GM18502 (cell line): ENCODE results near the gene OR51E2.
A peak's percentile ranks its signal among the peaks of the same experiment; 100 is the strongest.

Source experiments
- ATAC-seq: cut with Tn5 transposase; IDR thresholded peaks from one replicate; pipeline ENCODE4 v1.9.1; 2021; ENCODE audit warnings: mild to moderate bottlenecking; ENCODE audit not compliant: unreplicated experiment, poor library complexity

OR51E2 gene

DNA sequence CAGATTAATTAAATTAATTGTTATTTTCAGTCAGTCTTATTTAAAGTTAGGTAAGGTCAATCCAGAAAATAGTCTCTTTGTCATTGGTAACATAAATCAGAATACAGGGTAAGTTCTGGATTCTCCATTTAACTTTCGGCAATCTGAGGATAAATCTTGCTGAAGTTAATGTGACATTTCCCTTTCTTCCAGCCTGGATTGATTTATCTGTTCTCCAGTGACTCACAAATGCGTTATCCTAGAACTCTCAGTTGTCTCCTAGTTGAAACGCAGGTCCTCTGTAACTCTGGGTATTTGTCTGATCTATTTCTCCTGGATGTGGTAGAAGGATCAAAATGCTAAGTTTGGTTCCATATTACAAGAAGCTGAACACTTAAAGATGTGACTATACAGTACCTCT lies 32.9 kb downstream of the OR51E2 start:
- no peak for ATAC-seq

DNA sequence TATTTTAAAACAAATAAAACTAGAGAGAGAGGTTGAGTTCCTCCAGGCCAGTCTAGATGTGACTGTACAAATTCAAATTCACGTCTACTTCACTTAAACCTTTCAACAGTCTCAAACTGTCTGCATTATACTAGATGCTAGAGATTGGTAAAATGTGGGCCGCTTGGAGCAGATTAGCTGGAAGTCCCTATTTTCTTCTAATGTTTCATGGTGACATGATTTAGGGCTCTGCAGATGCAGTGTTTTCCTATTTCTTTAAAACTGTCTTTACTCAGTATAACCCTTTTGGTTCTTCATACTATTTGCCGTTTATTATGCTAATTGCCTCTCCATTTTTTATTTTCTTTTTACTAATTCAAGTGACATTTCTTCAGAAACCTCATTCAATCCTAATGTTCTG lies 33.5 kb downstream of the OR51E2 start:
- no peak for ATAC-seq

DNA sequence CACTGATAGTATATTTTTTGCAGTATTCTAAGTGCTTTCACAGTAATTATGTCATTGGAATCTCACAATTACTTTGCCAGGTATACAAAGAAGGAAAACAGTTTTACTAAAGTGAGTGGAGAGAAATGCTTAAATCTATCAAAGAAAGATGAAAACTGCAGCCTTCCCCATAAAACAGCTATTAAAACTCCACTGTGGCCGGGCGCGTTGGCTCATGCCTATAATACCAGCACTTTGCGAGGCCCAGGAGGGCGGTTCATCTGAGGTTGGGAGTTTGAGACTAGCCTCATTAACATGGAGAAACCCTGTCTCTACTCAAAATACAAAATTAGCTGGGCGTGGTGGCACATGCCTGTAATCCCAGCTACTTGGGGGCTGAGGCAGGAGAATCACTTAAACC lies 34.8 kb downstream of the OR51E2 start:
- no peak for ATAC-seq

DNA sequence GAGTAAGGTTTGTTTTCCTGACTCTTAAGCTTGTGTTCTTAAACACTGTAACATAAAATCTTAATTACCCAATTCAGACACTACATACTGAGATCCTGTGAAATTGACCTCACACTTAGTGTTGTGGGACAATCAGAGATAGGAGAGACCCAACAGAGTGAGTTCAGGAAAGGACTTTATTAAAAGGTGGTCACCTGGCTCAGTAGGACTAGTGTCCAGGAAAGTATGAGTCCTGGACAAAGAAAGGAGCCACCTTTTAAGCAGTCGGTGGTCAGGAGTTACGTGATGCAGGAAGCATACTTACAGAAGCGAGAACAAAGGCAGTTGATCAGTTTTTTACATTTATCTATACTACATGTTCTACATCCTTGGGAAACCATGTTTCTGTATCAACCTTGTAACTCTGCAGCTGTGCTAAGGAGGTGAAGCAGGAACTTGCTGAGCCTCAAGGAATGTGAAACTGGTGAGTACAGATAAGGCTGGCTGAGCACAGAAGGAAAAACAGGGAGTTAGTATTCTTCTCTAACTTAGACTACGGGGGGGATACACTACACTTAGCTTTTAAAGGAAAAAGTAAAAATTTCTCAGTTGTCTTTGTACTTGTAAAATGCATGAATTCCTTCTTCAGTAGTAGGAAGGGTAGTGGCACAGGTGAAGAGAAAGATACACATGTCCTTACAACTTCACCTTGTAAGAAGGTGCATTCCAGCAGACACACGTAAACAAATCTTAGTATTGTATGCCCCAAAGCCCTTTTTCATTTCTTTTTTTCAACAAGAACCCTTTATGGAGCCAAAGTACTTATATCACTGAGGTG lies 38.8 kb downstream of the OR51E2 start:
- no peak for ATAC-seq

DNA sequence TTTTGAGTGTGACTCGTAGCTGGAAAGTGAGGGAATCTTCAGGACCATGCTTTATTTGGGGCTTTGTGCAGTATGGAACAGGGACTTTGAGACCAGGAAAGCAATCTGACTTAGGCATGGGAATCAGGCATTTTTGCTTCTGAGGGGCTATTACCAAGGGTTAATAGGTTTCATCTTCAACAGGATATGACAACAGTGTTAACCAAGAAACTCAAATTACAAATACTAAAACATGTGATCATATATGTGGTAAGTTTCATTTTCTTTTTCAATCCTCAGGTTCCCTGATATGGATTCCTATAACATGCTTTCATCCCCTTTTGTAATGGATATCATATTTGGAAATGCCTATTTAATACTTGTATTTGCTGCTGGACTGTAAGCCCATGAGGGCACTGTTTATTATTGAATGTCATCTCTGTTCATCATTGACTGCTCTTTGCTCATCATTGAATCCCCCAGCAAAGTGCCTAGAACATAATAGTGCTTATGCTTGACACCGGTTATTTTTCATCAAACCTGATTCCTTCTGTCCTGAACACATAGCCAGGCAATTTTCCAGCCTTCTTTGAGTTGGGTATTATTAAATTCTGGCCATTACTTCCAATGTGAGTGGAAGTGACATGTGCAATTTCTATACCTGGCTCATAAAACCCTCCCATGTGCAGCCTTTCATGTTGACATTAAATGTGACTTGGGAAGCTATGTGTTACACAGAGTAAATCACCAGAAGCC lies 42.9 kb downstream of the OR51E2 start:
- ATAC-seq: no peak

DNA sequence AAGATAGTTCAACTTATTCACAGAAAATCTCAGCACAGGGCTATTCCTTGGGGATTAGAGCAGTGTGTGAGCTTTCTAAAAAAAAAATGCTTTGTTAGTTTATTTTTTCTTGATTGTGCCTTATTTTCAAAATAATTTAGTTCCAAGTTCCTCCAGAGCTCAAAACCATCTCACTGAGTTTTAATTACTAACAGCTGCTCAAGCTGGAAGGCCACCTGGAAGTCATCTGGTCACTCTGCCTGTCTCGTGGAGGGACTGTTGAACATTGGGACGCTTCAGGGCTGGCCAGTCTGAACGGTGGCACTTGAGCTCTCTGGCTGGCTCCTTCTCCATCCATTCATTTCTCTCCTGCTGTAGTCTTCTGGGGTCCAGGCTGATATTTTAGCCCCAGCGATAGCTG lies 49.9 kb downstream of the OR51E2 start:
- ATAC-seq: no peak

DNA sequence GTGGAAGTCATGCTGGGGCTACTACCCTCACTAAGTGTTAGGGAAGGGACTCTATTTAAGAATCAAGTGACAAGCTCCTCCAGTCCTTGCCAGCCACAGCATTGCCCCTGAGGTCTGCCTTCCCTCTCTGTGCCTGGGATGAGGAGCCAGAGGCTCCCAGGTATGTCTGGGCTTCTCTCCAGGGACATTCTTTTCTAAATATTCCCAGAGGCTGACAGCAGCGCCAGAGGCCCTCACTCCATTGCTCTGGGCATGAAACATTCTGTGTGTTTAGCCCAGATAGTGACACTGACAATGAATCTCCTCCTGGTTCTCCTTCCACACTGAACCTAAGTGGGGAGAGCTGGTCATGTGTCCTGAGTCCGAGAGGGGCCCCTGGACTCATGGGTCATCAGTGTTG lies 51.7 kb downstream of the OR51E2 start:
- no peak for ATAC-seq

DNA sequence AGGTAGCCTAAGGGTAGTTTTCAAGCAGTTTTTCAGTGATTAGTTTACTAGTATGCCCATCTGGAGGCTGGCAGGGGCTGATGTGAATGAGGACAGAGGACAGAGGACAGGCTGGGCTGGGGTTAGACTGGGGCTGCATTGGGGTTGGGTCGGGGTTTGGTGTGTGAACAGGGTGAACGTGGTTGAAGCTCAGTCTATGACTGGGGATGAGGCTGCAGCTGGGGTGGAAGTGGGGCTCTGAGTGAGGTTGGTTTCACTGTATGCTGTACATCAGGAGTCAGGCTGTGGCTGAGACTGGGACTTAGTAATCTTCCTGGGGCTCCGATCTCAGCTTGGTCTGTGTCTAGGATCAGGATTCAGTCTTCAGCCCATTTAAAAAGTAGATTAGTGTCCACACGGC lies 53.4 kb downstream of the OR51E2 start:
- no peak for ATAC-seq

DNA sequence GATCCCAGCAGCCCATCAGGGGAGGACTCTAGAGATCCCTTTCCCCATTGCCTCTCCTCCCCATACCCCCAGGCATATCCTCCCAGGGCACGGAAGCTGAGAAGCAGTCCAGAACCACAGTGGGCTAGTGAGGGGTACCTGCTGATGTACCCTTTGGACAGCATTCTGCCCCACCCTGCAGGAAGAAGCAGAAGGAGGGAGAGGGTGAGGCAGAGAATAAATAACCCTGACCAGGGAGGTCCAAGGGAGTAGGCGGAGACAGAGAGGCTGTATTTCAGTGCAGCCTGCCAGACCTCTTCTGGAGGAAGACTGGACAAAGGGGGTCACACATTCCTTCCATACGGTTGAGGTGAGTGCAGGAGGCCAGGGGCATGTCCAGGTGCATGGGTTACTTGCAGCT lies 54.0 kb downstream of the OR51E2 start, which contains the start of gene OR51E1:
TSS of gene OR51E1 (plus strand) at position 301 of the 400 bp plus-strand sequence. CDS start 8,545 bp downstream, outside the sequence.
- no peak for ATAC-seq

DNA sequence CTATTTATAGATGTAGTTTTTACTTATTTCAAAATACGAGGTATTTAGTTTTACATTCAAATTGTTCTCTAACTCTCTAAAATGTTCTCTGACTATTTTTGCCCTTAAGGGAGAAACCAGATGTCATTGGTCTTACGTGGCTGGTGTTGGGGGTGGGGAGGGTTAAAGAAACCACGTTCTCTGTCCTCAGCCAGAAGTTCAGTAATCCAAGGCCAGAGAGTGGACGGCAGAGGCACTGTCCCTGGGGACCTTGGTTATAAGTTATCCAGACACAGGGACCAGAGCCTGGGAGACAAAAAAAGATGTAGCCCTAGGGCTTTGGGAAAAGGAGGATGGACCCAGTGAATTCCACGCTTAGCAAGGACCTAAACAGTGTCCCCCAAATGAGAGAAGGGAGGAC lies 54.6 kb downstream of the OR51E2 start:
- ATAC-seq: no peak

DNA sequence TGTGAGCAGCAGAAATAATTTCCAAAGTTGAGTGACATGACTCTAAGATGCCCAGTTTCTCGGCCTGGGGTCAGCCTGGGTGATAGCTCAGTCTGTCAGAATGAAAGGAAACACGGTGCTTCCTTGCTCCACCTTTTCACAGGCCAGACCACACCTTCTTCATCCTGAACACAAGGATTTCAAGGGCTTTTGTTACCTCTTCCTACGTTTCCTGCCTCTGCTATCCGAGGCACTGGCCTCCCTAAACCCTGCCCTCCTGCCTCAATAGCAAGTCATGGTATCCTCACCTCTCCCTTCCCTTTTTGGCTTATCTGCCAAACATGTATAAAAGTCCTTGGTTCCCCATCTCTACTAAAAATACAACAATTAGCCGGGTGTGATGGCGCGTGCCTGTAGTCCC lies 55.6 kb downstream of the OR51E2 start:
- ATAC-seq: no peak

DNA sequence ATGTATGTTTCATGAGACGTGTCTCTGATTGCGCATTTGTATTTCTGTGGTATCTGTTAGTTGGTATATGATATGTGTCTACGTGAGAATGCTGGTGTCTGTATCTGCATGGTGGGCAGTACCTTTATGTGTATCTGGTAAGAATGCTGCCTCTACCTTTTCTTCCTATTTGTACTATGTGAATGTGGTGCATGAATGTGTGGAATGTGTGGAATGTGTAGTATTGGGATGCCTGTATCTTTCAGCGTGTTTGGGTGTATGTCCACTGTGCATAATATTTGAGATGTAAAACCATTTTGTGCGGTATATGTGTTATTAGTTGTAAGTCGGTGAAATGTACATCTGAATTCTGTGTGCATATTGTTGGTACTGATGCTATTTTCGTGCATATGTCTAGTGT lies 56.2 kb downstream of the OR51E2 start:
- ATAC-seq: no peak

DNA sequence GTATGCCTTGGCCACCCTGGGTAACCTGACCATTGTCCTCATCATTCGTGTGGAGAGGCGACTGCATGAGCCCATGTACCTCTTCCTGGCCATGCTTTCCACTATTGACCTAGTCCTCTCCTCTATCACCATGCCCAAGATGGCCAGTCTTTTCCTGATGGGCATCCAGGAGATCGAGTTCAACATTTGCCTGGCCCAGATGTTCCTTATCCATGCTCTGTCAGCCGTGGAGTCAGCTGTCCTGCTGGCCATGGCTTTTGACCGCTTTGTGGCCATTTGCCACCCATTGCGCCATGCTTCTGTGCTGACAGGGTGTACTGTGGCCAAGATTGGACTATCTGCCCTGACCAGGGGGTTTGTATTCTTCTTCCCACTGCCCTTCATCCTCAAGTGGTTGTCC lies 57.7 kb downstream of the OR51E2 start:
- no peak for ATAC-seq

DNA sequence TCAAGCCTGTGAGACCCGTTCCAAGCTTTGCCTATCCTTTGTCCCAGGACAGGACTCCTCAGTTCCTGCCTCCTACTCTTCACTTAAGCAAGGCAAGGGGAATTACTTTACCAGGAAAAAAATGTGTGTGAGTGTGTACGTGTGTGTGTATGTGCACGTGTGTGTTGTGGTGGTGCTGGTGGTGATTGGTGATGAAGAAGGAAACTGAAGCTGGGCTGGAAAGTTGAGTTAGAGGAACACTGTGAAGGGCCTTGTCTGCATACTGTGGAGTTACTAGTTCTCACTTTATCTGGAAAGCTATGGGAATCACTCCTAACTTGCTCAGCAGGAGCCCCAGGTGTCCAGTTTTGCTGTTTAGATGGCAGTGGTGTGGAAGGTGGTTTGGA lies 60.0 kb downstream of the OR51E2 start:
- no peak for ATAC-seq

DNA sequence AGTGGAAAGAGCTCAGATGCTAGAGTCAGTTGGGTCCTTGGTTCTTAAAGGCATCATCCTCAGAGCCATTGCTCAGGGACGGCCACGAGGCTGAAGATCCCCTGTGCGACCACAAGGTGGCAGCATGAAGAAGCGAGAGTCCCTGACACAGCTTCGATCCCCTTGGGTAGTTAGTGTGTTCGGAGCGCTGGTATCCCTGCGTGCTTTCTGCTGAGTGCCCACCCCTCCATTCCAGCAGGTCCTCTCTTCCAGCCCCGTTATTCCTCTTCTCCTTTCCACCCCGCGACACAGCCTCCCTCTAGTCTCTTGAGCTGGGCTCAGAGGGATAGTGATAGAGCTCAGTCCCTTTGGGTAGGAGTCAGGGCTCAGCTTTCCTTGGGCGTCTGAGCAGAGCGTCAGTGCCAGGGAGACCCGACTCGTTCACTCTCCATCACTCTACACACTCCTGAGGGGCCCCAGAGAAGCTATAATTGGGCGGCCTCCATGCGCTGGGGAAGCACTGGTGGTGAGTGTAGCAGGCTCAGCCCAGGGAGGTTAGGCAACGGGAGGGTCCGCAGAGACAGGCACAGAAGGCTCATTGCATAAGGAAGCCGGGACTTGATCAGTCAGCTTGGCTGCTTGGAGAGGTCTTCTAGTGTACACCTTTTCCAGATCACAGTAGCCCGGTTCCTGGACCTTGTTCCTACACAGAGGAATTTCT lies 60.5 kb downstream of the OR51E2 start, which contains the start of gene OR51D1:
TSS of gene OR51D1 (plus strand) at position 516 of the 700 bp plus-strand sequence. CDS start 2,314 bp downstream, outside the sequence.
- ATAC-seq: peak; percentile 98

DNA sequence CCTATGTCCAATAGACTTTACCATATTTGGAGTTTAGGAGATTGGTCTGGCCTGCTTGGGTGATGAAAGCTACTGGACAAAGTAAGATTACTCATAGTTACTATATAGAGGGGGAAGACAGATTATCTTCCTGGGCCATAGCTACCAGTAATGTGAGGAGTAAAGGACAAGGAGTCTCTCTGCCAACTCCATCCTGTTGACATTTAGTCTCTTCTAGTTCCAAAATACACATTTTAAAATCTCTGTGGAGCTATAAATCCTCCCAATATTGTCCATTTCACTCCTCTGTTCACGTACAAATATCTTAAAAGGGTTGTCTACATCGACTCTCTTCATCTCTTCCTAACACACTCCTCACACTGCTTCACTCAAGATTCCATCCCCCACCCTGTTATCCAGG lies 61.5 kb downstream of the OR51E2 start:
- no peak for ATAC-seq
